ENCODE measurements around the gene CYS1. TPM values are rescaled to one million over a fixed set of nuclear protein-coding genes. Genes with fewer than 3 reads are reported as not detected.

CYS1 gene
- total RNA-seq, 1 experiment from 2014 or later, result 3.7 TPM

DNA sequence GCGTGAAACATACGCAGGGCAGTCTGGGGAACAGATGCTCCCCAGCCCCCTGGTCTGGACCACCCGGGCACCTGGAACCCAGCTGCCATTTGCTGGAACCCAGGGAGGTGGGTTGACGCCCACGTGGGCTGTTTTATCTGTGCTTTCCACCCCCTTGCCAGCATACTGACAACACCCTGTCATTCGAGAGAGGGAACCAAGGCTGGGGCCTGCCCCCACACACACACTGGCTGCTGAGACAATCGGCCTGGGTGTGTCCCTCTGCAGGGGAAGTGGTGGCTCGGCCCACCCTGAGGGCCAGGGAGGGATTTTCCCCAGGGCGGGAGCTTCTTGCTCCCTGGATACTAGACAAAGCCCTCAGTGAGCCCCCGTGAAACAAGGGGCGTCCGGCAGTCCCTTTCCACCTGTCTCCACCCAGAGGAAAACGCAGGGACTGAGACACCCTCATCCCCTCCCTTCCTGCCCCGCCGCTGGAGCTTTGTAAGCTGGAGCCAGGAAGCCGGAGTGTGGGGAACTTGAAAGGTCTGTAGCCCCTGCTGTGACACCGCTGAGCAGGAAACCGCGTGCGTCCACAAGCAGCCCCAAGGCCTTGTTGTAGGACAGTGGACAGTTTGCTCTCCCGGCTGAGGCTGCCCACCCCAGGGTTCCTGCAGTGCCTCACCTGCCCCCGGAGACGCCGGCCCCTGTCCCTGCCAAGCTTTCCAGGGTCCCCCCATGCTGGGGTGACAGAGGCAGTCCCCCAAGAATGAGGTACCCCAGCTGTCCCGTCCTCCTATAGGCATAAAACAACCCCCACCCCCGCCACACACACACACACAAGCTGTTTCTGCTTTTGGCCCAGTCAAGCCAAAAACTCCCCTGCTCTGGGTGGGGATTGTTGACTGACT lies 51.0 kb downstream of the CYS1 start (continued):
- TF ChIP-seq SP1 (IDR thresholded peaks at IDR 0.05; ENCODE audit: low read depth) (no peak), ELF1 (IDR thresholded peaks at IDR 0.05; ENCODE audit: borderline replicate concordance, low read depth) (no peak)

- H3K9me3 ChIP-seq (ENCODE audit: control insufficient read depth in 1 of 2, insufficient read depth in 1 of 2, low read depth in 1 of 2, low read length in 2 of 2), result no peaks in the 10 kb centered on the region
- no peaks in the 10 kb centered on the region for H3K4me1 ChIP-seq (ENCODE audit: control insufficient read depth in 1 of 2, insufficient read depth in 2 of 2, low read length in 2 of 2)
- H3K4me3 ChIP-seq (replicated peaks in 1 of 2; ENCODE audit: low read depth in 1 of 2, low read length in 2 of 2), result no peak overlapping the region
- H3K9me2 ChIP-seq (ENCODE audit: insufficient read depth), result no peaks in the 10 kb centered on the region
- no peaks in the 10 kb centered on the region for H4K20me1 ChIP-seq (ENCODE audit: insufficient read depth)
- H3K9ac ChIP-seq (ENCODE audit: low read length), result no peak overlapping the region
- no peak overlapping the region for H2AFZ ChIP-seq (ENCODE audit: low read depth, low read length, poor library complexity, severe bottlenecking)
- H3K27me3 ChIP-seq (ENCODE audit: insufficient read depth, low read length), result no peaks in the 10 kb centered on the region
- no peak overlapping the region for H3K27ac ChIP-seq (ENCODE audit: low read depth, low read length)
- no peaks in the 10 kb centered on the region for H3K36me3 ChIP-seq (ENCODE audit: control insufficient read depth in 1 of 2, insufficient read depth in 2 of 2, low read length in 2 of 2)
- H3K4me2 ChIP-seq (ENCODE audit: low read length), result no peak overlapping the region
- no TSS peak for BruUV-seq (replicated peaks)
- ChIA-PET CTCF (interaction anchor here (0.7 kb wide), 1 partner anchor 258 kb away, joined by 3 read pairs; no protein-coding TSS in a partner anchor), RAD21 (ENCODE audit: low non-redundant PET in 1 of 2, low total read pairs in 2 of 2, uncharacterized antibody in 2 of 2, unreplicated experiment in 2 of 2) (no interaction called here), POLR2A (interaction anchor here (0.8 kb wide), 1 partner anchor 15 kb away, joined by 3 read pairs; the partner anchor contains the start of gene KLF11)
- TF ChIP-seq EZH2phosphoT487 (IDR thresholded peaks at IDR 0.05; ENCODE audit: borderline replicate concordance) (no peak), RAD21 (IDR thresholded peaks at IDR 0.05; ENCODE audit: low read depth) (peak; percentile 21; the same call in 1 of the 2 replicates), EGR1 (IDR thresholded peaks at IDR 0.05; ENCODE audit: low read depth) (no peak), CEBPB (IDR thresholded peaks at IDR 0.05; ENCODE audit: low read depth) (no peak), ELF1 (IDR thresholded peaks at IDR 0.05; ENCODE audit: borderline replicate concordance, low read depth) (no peak), CBX3 (IDR thresholded peaks at IDR 0.05; ENCODE audit: low read depth) (no peak)
- TF ChIP-seq, protein P1, sequence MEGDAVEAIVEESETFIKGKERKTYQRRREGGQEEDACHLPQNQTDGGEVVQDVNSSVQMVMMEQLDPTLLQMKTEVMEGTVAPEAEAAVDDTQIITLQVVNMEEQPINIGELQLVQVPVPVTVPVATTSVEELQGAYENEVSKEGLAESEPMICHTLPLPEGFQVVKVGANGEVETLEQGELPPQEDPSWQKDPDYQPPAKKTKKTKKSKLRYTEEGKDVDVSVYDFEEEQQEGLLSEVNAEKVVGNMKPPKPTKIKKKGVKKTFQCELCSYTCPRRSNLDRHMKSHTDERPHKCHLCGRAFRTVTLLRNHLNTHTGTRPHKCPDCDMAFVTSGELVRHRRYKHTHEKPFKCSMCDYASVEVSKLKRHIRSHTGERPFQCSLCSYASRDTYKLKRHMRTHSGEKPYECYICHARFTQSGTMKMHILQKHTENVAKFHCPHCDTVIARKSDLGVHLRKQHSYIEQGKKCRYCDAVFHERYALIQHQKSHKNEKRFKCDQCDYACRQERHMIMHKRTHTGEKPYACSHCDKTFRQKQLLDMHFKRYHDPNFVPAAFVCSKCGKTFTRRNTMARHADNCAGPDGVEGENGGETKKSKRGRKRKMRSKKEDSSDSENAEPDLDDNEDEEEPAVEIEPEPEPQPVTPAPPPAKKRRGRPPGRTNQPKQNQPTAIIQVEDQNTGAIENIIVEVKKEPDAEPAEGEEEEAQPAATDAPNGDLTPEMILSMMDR (IDR thresholded peaks at IDR 0.05 in 2 of 3, conservative IDR thresholded peaks at IDR 0.05 in 1 of 3; ENCODE audit: borderline replicate concordance in 1 of 3, insufficient read depth in 1 of 3, low read depth in 2 of 3, low read length in 2 of 3), result 0 out of 6 replicates have a peak, but pooled peaks of 1 of the 3 experiments have one; percentile 2
- no peaks in the 10 kb centered on the region for H3K79me2 ChIP-seq (ENCODE audit: insufficient read depth, low read length)
- intact Hi-C loops (cut with micrococcal nuclease), result no loop called here
- ATAC-seq, result 0 out of 2 replicates have a peak, but pooled peaks have one; percentile 23
- DNase-seq (ENCODE audit: low read depth, low spot score), result no peak
These were observed 51.7 kb downstream of the CYS1 start for GRCh38 chr2:10028407-10028987.
